Measurements from ENCODE around the gene AKT2. TPM values are rescaled to one million over a fixed set of nuclear protein-coding genes. Genes with fewer than 3 reads are reported as not detected.

The AKT2 gene
- total RNA-seq, 1 experiment from 2014 or later: 150 TPM

GRCh38 chr19:40321076-40321475, 35.9 kb upstream of the AKT2 start:
- Histone ChIP-seq H3K4me2 (ENCODE audit: insufficient read depth, insufficient read length, low read length) (no peak overlapping the region), H3K14ac (ENCODE audit: insufficient read depth, low read length) (no peak overlapping the region), H2BK20ac (ENCODE audit: low read depth, low read length, poor library complexity, severe bottlenecking) (no peak overlapping the region), H3K9me3 (ENCODE audit: control insufficient read depth, low read depth, low read length) (no peaks in the 10 kb centered on the region), H3K56ac (ENCODE audit: insufficient read length, low read depth, low read length) (no peak overlapping the region), H3K9ac (ENCODE audit: extremely low read depth, insufficient read length, low read length) (no peak overlapping the region), H3K79me2 (ENCODE audit: insufficient read depth, low read length) (no peaks in the 10 kb centered on the region), H3K79me1 (ENCODE audit: insufficient read depth, low read depth, low read length, poor library complexity, severe bottlenecking) (no peaks in the 10 kb centered on the region), H3K4me1 (ENCODE audit: insufficient read depth, low read length) (no peaks in the 10 kb centered on the region), H2AFZ (ENCODE audit: low read length) (no peak overlapping the region), H3K4ac (ENCODE audit: low read depth, low read length) (no peak overlapping the region), H3K23me2 (ENCODE audit: insufficient read length, low read depth, low read length, poor library complexity, severe bottlenecking) (no peaks in the 10 kb centered on the region), H2AK5ac (ENCODE audit: insufficient read length, low read length) (no peak overlapping the region), H3K27ac (ENCODE audit: insufficient read length, low read depth, low read length) (no peak overlapping the region), H3K18ac (ENCODE audit: insufficient read length, low read depth, low read length) (no peak overlapping the region), H2BK120ac (ENCODE audit: low read depth, low read length, poor library complexity, severe bottlenecking) (no peak overlapping the region), H4K8ac (replicated peaks; ENCODE audit: insufficient read length, low read depth, low read length) (no peak overlapping the region), H2BK12ac (ENCODE audit: insufficient read length, low read depth, low read length) (no peak overlapping the region), H4K20me1 (ENCODE audit: control insufficient read depth, insufficient read depth, insufficient read length) (no peaks in the 10 kb centered on the region), H2BK5ac (ENCODE audit: insufficient read length, low read length) (no peak overlapping the region), H2BK15ac (ENCODE audit: low read depth, low read length) (no peak overlapping the region), H4K5ac (ENCODE audit: insufficient read length, low read depth, low read length) (no peak overlapping the region), H4K91ac (ENCODE audit: insufficient read length, low read depth, low read length) (no peak overlapping the region), H3K23ac (ENCODE audit: insufficient read length, low read depth, low read length) (no peak overlapping the region), H3K27me3 (ENCODE audit: insufficient read depth, low read length) (no peaks in the 10 kb centered on the region; the same call in 1 of the 2 replicates), H3T11ph (ENCODE audit: low read length) (no peak overlapping the region)
- no peak for DNase-seq
- Mint-ChIP-seq H3K36me3 (ENCODE audit: insufficient read depth in 1 of 3, low read depth in 3 of 3) (peaks cover 9 to 67% (median 41%) of the 10 kb centered on the region in 3 experiments), H3K4me3 (no peak overlapping the region), H3K27ac (peak overlapping the region in 1 of 3 experiments; percentile 44; a peak in 2 of 7 replicates), H3K9me3 (no peaks in the 10 kb centered on the region; a peak in 1 of 5 replicates), H3K27me3 (ENCODE audit: low read depth) (no peaks in the 10 kb centered on the region), H3K4me1 (peaks cover 0 to 4% of the 10 kb centered on the region in 2 experiments; a peak in 1 of 4 replicates)
- WGBS (ENCODE audit: extremely low coverage, insufficient read length, low lambda C conversion rate): no CpG with 5 or more reads among the region's 18 CpGs
- no peak for TF ChIP-seq CTCF (conservative IDR thresholded peaks at IDR 0.05)
